ENCODE measurements around the gene NRTN.

The NRTN gene

DNA sequence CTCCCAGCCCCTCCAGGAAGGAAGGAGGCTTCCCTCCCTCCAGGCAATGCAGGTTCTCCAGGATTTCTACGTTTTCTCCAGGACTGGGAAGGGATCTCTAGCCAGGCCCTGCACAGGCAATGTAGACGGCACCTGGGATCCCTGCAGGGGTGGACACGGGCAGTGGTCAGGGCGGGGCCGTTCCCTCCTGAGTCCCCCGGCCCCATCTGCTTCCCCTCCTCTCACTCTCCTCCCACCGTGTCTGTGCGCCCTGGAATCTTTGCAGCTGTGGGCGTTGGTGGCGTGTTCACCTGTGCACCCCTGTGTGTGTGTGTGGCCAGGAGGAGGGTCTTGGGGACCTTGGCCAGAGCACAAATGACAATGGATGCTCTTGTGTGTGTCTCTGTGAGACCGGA is 10.0 kb downstream of the NRTN start:
- no peak for FAIRE-seq

DNA sequence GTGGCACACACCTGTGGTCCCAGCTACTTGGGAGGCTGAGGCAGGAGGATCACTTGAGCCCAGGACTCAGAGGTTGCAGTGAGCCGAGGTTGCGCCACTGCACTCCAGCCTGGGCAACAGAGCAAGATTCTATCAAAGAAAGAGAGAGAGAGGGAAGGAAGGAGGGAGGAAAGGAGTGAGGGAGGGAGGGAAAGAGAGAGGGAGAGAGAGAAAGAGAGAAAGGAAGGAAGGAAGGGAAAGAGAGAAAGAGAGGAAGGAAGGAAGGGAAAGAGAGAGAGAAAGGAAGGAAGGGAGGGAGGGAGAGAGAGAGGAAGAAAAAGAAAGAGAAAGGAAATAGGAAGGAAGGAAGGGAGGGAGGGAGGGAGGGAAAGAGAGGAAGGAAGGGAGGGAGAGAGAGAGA is 12.4 kb downstream of the NRTN start:
- no peak for FAIRE-seq

DNA sequence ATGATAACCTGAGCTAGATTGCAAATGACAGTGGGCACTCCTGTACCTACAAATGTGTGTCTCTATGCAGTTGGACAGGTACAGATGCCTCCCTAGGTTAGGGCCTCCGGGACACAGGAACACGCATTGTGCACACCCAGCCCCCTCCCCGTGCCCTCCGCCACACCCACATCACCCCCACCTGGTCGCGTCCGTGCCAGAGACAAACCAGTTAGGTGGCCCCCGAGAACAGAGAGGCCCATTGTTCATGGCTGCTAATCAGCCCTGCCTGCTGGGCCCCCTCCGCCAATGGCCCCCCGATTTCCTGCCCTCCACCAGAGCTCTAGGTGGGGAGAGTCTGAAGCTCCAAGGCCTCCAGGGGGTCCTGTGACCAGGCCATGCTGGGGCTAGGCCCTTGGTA is 13.7 kb downstream of the NRTN start:
- no peak for FAIRE-seq

DNA sequence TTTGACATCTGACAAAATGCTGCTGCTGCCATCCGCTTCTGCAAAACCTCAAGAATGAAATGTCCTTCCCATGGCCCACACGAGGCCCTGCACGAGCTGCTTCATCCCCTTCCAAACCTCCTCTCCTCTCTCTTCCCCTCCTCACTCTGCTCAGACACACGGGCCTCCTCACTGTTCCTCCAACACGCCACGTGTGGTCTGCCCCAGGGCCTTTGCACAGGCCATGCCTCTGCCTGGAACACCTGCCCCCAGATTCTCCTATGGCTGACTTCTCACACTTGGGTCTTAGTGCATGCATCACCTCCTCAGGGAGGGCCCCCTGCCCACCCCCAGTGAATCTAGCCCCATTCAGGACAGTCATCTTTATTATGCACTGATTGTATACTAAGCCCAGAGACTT is 15.9 kb downstream of the NRTN start:
- FAIRE-seq = no peak

DNA sequence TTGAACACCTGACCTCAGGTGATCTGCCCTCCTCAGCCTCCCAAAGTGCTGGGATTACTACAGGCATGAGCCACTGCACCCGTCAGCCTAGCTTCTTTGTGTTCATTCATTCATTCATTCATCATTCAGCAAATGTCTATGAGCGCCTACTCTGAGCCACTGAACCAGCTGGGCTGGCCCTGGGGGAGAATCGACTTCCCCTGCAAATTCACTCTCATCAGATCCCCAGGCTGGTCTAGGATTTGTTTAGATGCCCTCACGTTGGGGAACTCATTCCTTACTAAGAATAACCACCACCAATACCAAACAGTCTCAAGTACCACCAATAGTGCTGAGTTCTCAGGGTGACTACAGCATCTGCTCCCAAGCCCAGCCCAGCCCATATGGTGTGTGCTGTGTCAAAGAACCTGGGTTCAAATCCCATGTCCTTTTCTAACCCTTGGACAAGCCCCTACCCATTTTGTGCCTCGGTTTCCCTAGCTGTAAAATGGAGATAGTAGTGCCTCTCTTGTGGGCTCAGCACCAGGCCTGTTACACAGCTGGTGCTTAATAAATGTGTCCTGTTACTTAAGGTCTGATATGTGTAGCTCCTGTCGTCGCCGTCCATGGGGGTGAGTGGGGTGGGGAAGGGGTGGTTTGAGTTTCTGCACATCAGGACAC is 16.8 kb downstream of the NRTN start:
- no peak for FAIRE-seq

DNA sequence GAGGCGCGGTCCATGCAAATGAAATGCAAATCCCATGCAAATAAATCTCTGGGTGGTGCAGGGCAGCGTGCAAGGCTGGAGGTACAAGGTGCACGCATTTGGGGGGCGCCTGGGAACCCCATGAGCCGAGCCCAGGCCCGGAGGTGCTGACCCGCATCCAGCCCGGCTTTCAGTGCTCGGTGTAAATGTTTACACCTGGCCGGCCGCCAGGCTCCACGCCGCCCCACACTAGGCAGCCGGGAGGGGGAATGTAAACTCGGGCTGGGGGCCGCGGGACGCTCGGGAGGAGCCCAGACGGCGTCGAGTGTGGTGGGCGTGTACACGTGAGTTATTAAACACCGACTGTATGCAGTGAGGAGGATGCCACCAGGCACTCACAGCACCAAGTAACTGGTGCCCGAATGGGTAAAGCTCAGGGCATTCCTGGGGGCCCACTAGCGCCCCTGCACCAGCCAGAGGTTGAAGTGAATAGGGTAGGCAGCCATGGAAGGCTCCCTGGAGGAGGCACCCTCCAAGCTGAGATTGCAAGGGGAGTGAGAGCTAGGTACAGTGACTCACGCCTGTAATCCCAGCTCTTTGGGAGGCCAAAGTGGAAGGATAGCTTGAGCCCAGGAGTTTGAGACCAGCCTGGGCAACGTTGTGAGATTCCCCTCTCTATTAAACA is 17.4 kb downstream of the NRTN start:
- no peak for FAIRE-seq

DNA sequence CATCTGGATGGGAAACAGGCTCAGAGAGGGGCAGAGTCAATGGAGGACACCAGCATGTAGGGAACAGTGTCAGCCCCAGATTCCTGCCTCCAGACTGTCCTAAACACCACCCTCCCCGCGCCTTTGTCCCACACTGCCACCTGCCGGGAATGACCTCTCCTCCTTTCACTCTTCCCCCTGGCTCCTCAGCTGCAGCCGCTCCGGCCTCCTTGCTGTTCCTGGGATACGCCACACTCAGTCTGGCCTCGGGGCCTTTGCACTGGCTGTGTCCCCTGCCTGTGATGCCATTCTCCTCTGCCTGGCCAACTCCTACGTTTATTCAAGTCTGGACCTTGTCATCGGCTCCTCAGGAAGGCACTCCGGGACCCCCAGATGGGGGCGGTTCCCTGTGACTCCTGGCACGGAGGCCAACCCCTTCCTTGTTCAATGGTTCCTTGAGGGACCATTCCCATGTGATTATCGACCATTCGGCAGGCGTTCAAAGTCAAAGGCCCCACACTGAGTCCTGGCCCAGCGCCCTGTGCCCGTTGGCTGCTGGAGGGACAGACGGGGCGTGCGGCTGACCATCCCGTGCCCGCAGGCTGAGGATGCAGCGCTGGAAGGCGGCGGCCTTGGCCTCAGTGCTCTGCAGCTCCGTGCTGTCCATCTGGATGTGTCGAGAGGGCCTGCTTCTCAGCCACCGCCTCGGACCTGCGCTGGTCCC is 18.9 kb downstream of the NRTN start:
- FAIRE-seq = no peak

DNA sequence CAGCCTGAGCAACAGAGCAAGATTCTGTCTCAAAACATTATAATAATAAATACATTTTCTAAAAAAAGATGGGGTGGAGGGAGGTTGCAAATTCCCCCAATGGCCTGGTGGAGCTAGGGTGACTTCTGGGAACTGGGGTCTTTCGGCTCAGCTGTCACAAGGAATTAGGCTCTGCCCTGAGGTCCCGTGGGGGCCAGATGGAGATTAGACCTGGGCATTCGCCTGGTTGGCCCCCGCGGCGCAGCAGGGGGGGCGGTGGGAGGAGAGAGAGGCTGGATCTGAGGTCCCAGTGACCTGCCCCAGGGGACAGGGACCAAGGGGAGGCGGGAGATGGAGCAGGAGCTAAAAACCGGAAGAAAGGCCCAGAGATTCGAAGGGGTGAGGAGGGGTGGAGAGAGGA is 19.9 kb downstream of the NRTN start:
- FAIRE-seq = no peak

DNA sequence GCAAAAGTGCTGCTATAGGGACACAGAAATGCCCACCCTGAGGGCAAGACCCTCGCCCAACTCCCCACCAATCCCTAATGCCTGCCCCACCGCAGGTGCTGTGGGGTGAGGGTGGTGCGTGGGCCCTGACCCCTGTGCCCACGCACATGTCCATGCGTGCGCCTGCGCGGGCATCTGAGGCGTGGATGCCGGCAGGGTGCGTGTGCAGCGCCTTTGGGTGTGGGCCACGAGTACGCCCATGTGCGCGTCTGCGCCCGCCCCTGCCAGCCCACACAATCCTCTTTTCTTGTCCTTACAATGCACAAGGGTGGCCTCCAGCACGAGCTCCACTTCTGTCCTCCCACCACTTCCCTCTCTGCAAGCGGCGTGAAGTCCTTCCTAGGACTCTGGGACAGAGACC is 20.3 kb downstream of the NRTN start:
- FAIRE-seq = no peak

DNA sequence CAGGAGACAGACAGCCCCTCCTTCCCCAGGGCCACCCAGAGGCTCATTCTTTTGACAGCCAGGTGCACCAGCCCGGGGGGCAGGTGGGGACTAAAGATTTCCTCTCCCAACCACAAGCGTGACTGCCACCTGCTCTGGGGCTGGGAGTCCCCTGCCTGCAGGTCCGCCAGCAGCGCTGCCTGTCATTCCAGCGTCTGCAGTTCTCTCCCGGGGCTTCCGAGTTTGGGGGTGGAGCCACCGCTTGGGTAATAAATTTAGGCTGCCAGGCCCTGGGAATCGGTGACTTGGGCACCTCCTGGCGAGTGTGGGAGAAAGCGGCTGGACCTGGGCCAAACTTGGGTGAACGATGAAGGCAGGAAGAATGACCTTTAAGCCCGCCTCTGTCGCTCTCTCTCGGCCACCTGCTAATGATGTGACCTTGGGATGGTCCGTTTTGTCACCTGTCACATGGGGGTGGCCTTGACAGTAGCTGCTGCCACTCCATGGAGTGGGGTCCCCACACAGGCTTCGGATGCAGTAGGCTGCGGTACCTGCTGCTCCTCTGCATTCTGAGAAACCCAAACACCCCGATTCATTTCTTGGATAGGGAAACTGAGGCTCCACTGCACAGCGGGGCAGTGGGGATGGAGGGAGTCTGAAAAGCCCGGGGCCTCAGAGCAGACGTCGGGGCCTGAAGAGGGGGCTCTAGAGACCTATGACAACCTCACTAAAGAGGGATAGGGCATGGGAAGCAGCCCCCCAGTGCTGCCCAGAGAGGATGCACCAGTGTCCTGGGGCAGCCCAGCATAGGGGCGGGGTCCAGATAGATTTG is 21.9 kb downstream of the NRTN start:
- no peak for FAIRE-seq

DNA sequence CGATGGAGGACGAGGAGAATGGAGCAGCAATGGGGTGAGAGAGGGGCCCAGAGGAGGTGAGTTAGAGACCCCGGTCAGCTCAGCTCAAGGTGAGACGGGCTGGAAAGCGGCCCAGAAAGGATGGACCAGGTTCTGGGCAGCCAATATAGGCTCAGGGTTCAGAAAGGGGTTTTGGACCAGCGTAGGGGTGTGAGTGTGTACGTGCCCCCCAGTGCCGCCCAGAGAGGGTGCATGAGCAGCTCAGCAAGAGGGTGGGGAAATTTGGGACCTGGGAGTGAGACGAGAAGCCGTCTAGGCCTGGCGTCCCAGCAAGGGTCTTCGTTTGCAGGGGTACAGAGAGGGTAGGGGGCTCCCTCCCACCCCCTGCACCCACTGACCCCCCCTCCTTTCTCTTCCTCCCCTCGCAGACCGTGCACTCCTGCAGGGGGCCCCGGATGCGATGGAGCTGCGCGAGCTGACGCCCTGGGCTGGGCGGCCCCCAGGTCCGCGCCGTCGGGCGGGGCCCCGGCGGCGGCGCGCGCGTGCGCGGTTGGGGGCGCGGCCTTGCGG is 22.5 kb downstream of the NRTN start:
- FAIRE-seq = no peak

DNA sequence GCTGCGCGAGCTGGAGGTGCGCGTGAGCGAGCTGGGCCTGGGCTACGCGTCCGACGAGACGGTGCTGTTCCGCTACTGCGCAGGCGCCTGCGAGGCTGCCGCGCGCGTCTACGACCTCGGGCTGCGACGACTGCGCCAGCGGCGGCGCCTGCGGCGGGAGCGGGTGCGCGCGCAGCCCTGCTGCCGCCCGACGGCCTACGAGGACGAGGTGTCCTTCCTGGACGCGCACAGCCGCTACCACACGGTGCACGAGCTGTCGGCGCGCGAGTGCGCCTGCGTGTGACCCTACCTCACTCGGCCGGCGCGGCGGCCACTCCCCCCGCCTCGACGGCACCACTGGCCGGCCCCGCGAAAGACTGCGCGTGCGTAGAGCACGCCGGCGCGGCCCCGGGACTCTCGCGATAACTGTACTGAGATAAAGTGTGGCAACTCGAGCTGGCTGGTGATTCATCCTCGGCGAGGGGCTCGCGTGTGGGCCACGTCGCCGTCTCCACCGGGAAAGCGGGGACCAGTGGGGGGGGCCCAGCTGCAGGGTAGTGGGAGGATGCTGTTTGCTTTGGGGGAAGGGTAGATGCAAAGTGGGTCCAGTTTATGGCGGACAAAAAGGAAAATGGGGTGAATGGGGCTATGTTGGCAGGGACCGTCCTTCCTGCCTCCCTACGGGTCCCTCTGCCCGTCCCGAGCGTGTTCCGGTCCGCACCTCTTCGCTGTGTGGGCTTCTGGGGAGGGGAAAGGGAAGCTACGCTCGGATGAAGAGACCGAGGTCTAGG is 23.2 kb downstream of the NRTN start:
- no peak for FAIRE-seq

DNA sequence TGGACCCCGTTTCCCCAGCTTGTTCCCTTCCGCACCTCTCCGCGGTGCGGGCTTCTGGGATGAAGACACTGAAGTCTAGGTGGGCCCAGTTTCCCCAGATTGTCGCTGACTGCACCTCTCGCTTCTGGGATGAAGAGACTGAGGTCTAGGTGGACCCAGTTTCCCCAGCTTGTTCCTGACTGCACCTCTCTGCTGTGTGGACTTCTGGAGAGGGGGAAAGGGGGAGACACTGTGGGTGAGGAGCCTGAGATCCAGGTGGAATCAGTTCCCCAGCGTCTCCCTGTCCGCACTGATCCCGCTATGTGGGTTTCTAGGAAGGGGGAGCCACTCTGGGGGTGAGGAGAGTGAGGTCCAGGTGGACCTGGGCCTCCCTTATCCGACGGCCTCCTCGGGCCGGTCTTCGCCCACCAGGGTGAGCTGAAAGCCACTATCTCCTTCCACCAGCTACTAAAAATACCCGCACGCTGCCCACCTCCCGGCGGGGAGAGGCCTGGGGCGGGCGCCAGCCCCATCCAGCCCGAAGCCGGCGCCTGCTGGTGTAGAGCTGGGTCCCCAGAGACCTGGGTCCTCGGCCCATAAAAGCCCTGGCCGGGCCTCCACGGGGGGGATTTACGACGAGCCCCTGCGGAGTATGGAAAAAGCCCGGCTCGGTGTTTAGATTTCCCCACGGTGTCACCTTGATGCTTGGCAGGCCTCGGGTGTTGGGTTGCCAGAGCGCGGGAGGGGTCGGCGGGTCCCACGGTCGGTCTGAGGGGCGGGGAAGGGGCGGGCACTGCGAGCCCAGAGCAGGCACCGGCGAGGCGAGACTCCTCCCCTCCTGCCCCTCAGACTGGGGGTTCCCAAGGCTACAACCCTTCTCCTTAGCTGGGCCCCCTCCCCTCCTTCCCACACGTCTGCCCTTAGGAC is 24.0 kb downstream of the NRTN start:
- no peak for FAIRE-seq

DNA sequence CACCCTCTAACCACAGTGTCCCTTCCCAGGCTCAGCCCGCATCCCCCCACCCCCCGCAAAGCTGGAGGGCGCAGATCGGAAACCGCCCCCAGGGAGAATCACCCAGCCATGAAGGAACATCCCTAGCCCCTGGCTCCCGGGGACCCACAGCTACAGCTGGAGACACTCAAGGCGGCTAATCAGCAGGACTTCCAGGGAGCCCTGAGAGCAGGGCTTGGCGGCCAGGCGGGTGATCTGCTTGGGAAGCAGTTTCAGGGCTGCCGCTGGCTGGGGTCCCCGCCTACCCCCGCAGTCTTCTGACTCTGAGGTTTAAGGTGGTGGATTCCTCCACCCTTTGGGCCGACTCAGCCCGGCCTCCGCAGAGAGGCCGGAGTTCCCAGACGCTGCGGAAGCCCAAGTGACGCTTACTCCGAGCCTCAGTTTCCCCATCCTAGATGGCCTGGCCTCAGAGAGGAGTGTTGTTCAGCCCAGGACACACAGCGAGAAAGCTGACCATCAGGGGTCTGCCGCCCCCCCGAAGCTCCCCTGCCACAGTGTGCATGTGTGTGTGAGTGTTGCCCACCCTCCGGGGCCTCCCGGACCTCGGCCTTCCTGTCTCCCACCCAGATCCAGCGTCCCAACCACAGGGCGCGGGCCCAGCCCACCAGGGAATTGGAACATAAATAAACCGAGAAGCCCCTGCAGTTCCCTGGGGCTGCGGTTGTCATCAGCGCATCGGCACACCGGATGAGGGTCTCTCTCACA is 24.9 kb downstream of the NRTN start:
- no peak for FAIRE-seq

DNA sequence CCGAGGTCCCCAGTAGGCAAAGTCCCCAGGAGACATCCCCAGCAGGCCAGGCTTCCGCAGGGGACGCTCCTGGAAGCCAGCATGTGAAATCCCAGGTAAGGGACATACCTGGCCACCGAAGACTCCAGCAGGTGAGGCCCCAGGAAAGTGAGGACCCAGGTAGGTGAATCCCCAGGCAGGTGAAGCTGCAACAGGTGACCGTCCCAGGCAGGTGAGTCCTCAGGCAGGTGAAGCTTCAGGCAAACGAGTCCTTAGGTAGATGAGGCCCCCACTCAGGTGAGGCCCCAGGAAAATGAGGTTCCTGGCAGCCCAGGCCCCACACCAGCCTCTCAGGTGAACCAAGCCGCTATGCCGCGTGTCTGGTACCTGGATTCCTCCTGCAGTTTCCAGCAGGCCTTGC is 26.3 kb downstream of the NRTN start:
- no peak for FAIRE-seq

DNA sequence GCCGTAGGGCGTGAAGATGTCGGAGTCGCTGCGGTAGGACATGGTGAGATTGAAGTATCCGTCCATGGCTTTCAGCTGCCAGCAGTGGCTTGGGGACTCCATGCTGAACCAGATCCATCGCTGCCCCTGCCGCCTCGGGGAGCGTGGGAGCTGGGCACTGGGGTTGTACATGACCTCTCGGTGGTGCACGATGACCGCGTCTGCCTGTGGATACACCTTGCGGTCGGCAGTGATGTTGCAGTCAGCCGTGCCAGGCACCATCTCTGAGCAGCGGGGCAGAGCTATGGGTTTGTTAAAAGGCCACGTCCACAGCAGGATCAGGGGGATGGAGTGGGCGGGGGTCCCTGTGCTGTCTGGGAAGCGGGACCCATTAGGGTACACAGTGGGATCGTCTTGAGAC is 27.2 kb downstream of the NRTN start:
- no peak for FAIRE-seq

DNA sequence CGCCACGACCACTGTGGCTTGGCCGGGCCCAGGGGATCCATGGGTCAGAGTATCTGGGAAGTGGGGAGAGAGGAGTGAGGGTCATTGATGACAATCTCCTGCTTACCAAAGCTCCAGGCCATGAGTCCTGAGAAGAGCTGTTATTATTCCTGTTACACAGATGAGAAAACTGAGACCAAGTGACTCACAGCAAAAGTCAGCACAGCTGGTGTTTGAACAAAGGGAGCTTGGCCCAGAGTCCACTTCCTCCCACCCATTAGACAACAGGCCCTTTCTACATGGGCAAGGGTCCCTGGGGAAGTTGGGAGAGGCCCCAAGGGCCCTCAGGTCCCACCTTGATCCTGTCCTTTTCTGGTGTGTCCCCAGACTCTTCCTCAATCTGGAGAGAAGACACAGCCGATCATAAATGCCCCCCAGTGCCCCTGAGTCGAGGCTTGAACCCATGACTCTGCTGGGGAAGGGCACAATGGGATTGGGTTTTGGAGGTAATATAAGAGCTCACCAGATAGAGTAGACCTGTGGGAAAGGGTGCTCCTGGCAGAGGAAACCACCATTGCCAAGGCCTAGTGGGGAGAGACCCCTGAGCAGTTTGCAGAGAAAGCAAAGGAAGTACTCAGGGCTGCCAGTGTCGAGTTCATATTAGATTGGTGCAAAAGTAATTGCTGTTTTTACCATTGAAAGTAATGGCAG is 27.8 kb downstream of the NRTN start:
- no peak for FAIRE-seq

DNA sequence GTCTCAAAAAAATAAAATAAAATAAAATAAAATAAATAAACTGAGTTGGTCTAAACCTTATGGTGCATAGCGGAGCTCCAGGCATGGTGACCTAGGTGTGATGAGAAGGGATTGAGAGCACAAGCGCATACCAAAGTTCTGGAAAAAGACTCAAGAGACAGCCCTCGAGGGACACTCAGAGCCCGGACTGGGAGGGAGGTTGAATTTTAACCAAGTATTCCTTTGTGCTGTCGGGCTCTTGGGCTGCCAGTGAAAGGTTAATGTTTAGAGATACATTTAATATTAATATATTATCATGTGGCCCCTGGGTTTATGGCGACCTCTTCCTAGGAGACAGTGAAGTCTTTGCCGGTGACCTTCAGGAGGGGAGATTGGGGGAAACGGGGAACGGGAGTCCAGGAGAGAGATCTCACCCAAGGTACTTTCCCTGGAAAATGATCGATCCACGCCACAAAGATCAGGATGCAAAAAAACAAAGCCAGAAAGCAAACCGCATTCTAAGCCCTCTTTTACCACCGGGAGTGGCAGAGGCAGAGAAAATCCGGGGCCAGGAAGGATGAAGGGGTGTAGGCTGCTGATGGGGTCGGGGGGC is 33.0 kb downstream of the NRTN start:
- no peak for FAIRE-seq

DNA sequence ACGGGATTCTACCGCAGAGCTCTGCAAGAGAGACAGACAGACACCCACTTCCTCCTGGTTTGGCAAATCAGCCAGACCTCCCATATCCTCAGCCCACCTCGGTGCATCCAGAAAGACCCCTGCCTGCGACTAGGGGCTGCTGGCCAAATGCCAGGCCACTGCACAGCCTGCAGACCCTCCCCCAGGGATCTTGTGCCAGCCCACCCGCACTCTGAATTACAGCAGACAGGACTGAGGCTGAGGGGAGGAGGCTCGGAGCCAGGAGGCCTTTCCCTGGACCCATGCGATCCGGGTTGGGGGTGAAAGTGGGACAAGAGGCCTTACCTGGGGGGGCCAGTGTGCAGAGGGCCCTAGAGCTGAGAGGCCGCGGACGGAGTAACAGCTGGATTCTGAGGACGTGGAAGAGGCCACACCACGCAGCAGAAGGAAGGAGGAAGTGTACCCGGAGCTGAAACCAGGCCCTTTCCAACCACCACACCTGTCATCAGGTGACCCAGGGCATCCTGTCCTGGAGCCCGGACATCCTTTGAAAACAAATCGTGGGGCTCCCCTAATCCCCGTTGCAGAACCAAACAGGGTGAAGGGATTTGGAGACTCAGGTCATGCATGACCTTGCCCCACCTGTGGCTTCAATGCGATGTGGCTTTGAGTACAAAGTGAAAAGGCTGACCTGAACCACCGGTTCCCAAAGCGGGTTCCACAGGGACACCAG is 33.6 kb downstream of the NRTN start:
- FAIRE-seq = no peak
